ENCODE measurements around the gene C2orf74.
A peak's percentile ranks its signal among the peaks of the same experiment; 100 is the strongest.
"Not testable (repeated sequence)": the region's sequence is repeated elsewhere in the genome, so short reads cannot be mapped to it uniquely, and the experiment has no call there.

The C2orf74 gene

GRCh38 chr2:61181382-61182058 is 19.5 kb downstream of the C2orf74 start:
- TF ChIP-seq CTCF (IDR thresholded peaks at IDR 0.05) (no peak), ZFX (IDR thresholded peaks at IDR 0.05; ENCODE audit: borderline replicate concordance) (no peak)
- H3K27ac ChIP-seq: no peak overlapping the region

- H3K27ac ChIP-seq: no peak overlapping the region
- no peak for TF ChIP-seq ZFX (IDR thresholded peaks at IDR 0.05; ENCODE audit: borderline replicate concordance)
These were observed 20.0 kb downstream of the C2orf74 start for GRCh38 chr2:61182059-61182383.

- H3K27ac ChIP-seq: no peak overlapping the region
- TF ChIP-seq CTCF (IDR thresholded peaks at IDR 0.05) (no peak), ZFX (IDR thresholded peaks at IDR 0.05; ENCODE audit: borderline replicate concordance) (no peak)
These were observed 21.8 kb downstream of the C2orf74 start for GRCh38 chr2:61183795-61184194.

- no peak overlapping the region for H3K27ac ChIP-seq
- TF ChIP-seq ZFX (IDR thresholded peaks at IDR 0.05; ENCODE audit: borderline replicate concordance): no peak
- no peak for TF ChIP-seq CTCF (IDR thresholded peaks at IDR 0.05)
These were observed 22.3 kb downstream of the C2orf74 start for GRCh38 chr2:61184263-61184662.

GRCh38 chr2:61185231-61185728 is 23.3 kb downstream of the C2orf74 start:
- TF ChIP-seq ZFX (IDR thresholded peaks at IDR 0.05; ENCODE audit: borderline replicate concordance) (no peak), CTCF (IDR thresholded peaks at IDR 0.05) (no peak)
- no peak overlapping the region for H3K27ac ChIP-seq

- peak overlapping the region; percentile 36 for H3K27ac ChIP-seq
- TF ChIP-seq CTCF (IDR thresholded peaks at IDR 0.05) (no peak), ZFX (IDR thresholded peaks at IDR 0.05; ENCODE audit: borderline replicate concordance) (no peak)
These were observed 25.1 kb downstream of the C2orf74 start for GRCh38 chr2:61187085-61187484.

- TF ChIP-seq ZFX (IDR thresholded peaks at IDR 0.05; ENCODE audit: borderline replicate concordance) (no peak), CTCF (IDR thresholded peaks at IDR 0.05) (no peak)
- no peak overlapping the region for H3K27ac ChIP-seq
These were observed 31.9 kb downstream of the C2orf74 start for GRCh38 chr2:61193670-61194561.

- H3K27ac ChIP-seq: not testable (repeated sequence)
These were observed 32.7 kb downstream of the C2orf74 start for GRCh38 chr2:61194646-61195045.

Data from 22Rv1 (cell line).